GM12874 (cell line): ENCODE measurements around the gene CRELD1.

Experiments used
- TF ChIP-seq, protein P1 (sequence below): IDR thresholded peaks from 2 replicates; pipeline ENCODE4 v1.5.1; 2011; ENCODE audit warnings: low read depth, mild to moderate bottlenecking, control low read depth, low read length, moderate library complexity; ENCODE audit not compliant: insufficient read depth

The CRELD1 gene

DNA sequence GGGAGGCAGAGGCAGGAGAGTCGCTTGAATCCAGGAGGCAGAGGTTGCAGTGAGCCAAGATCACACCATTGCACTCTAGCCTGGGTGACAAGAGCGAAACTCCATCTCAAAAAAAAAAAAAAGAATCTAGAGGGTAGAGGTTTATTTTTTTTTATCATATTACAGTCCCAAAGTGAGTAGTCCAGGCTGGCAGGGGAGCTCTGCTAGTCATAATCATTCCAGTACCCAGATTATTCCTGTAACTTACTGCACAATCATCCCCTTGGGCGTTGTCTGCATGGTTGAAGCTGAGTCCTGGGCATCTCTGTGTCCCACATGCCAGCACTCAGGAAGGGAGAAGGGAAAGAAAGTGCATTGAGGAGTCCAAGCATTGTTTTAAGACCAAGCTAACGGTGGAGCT, 8.5 kb downstream of the CRELD1 start:
- TF ChIP-seq, protein P1, sequence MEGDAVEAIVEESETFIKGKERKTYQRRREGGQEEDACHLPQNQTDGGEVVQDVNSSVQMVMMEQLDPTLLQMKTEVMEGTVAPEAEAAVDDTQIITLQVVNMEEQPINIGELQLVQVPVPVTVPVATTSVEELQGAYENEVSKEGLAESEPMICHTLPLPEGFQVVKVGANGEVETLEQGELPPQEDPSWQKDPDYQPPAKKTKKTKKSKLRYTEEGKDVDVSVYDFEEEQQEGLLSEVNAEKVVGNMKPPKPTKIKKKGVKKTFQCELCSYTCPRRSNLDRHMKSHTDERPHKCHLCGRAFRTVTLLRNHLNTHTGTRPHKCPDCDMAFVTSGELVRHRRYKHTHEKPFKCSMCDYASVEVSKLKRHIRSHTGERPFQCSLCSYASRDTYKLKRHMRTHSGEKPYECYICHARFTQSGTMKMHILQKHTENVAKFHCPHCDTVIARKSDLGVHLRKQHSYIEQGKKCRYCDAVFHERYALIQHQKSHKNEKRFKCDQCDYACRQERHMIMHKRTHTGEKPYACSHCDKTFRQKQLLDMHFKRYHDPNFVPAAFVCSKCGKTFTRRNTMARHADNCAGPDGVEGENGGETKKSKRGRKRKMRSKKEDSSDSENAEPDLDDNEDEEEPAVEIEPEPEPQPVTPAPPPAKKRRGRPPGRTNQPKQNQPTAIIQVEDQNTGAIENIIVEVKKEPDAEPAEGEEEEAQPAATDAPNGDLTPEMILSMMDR: no peak

DNA sequence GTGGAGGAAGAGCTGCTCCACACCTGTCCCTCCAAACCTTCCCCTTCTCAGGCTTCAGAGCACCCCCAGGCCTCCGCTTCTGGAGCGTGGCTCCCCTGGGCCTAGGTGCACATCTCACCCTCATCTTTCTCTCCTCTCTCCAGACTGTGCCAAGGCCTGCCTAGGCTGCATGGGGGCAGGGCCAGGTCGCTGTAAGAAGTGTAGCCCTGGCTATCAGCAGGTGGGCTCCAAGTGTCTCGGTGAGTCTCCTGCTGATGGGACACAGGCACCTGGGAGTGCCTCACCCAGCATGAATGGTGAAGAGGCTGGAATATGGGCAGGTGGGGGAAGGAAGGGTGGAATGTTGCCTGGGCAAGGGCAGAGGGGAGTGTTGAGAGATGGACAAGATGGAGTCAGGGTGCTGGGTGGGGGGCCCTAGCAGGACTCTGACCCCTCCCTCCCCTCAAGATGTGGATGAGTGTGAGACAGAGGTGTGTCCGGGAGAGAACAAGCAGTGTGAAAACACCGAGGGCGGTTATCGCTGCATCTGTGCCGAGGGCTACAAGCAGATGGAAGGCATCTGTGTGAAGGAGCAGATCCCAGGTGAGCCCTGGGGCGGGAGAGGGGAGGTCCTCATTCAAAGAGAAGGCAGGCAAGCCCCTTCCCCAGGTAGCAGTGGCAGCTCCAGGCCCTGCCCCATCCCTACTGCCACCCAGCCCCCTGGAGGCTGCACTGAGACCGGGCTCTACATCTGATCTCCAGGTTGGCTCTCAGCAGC, 9.5 kb downstream of the CRELD1 start:
- TF ChIP-seq, protein P1: no peak

DNA sequence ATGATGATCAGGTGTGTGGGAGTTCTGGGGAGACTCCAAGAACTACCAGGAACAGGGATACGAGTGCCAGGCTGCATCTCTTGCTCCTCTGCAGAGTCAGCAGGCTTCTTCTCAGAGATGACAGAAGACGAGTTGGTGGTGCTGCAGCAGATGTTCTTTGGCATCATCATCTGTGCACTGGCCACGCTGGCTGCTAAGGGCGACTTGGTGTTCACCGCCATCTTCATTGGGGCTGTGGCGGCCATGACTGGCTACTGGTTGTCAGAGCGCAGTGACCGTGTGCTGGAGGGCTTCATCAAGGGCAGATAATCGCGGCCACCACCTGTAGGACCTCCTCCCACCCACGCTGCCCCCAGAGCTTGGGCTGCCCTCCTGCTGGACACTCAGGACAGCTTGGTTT, 10.6 kb downstream of the CRELD1 start:
- TF ChIP-seq, protein P1: no peak

DNA sequence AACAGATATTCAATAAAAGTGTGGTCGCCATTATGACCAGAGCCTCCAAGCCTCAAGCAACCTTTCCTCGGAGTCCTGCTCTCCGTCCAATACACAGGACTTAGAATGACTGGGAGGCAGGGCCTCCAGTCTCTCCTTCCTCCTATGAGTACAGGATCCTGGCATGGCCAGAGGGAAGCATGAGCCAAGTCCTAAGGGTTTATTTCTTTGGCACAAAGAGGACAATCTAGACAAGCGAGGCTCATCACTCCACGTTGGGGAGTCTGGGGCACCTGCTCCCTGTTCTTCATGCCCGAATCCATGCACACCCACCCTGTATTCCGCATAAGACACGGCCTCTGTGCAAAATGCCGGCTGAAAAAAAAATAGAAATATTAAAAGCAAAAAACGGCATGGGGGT, 11.7 kb downstream of the CRELD1 start:
- TF ChIP-seq, protein P1: no peak

DNA sequence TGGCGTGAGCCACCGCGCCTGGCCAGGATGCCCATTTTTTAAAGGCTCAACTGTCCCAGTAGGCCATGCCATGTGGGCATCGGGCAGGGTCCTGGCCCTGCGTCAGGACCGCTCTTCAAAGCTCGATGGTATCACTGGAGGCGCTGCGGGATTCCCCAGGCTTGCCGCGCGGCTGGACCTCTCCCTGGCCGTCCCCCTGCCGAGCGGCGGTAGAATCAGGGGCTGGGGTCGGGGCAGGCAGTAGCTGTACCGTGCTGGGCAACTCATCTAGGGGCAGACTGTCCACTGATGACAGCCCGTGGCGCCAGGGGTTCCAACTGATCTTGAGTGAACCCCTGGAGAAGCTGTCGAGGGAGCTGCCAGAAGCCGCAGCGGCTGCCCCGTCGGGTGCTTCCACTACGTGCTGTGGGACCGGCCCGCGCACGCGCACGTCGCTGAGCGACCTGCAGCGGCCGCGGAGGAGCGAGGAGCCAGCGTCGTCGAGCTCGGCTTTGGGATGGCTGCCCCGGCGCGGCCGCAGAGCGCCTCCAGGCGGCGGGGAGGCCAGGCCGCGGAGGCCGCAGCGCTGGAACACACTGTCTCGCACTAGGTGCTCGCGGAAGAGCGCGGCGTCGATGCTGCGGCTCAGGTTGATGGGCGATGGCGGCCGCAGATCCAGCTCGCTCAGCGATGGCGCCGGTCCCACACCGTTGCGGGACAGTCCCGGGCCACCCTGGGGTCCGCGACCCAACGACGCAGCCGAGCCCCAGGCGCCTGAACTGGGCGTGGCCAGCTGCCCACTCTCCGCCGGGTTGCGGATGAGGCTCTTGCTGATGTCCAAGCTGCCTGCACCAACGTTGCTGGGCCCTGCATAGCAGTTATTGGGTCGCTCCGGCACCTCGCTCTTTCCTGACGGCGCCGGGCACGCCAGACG, 12.7 kb downstream of the CRELD1 start:
- TF ChIP-seq, protein P1: peak; percentile 63

DNA sequence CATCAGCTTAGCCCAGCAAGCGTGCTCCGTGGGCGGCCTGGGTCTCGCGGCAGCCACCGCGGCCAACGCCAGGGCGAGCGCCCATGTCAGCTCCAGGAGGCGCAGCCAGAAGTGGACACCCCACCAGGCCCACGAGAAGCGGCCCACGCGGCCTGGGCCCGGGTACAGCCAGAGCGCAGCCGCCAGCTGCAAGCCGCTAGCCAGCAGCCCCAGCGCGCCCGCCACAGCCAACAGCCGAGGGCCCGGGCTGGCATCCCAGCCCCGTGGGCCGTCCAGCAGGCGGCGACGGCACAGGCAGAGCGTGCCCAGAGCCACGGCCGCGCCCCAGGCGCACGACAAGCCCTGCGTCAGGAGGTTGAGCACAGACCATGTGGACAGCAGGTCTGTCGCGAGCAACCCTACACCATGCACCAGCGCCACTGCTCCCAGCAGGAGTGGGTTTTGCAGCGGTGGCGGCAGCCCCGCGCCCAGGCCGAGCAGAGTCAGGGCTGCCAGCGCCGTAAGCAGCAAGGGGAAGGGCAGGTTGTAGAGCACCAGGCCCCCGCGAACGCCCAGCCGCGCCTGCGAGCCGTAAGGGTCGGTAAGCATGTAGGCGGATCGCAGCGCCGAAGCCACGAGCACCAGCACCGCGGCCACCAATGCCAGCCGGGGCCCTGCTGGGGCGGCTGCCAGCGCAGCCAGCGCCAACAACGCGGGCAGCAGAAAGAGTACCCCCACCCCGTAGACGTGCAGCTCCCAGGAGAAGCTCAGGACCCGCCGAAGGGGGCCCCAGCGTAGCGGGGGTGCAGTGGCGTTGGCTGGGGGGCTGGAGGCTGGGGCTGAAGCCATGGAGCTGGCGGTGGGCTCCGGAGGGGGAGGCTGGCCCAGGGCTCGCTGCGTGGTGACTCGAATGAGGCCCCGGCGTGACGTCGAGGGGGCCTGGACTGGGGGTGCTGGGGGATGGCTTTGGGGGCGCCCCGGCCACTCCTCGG, 13.7 kb downstream of the CRELD1 start:
- TF ChIP-seq, protein P1: no peak
